ENCODE measurements around the gene MRTO4.

DNA sequence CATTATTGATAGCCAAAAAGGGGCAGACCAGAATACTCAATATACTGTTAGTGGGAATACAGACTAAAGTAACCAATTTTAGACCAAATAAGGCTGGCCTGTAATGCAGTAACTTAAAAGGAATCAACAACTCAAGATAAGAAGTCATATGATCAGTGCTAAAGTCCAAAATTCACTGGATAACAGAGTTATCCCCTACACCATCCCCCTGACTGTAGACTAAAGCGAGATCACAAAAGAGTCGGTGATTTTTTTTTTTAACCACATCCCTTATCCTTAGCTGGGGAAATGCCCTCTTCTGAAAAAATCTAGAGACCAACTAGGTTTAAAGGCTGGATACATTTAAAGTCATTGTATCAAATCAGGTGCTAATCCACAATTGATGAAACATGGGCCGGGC is 49.2 kb upstream of the MRTO4 start:
- TF ChIP-seq CTCF (IDR thresholded peaks at IDR 0.05; ENCODE audit: poor library complexity) (no peak), EZH2 (IDR thresholded peaks at IDR 0.05; ENCODE audit: borderline replicate concordance) (no peak), EZH2phosphoT487 (IDR thresholded peaks at IDR 0.05; ENCODE audit: low read depth, severe bottlenecking, unreplicated experiment) (no peak)
